A549 (cell line): ENCODE results near the gene UST.

Source experiments
- CTCF ChIP-seq: fragments of >200 bp; sonication (Bioruptor Twin); formaldehyde crosslinking; IDR thresholded peaks from 3 replicates; pipeline ENCODE4 v1.5.1; 2016
- MAX ChIP-seq: IDR thresholded peaks from 2 replicates; pipeline ENCODE4 v1.6.1; 2012
- USF2 ChIP-seq: fragments of 450-650 bp; IDR thresholded peaks from 2 replicates; pipeline ENCODE4 v1.6.1; 2014; ENCODE audit warnings: antibody characterized with exemption

- no peak for TF ChIP-seq CTCF
- no peak for TF ChIP-seq USF2
- TF ChIP-seq MAX: no peak
Measured at GRCh38 chr6:149108749-149109100, 361.9 kb downstream of the UST start.
